ENCODE data around the gene TFF1. TPM values are rescaled to one million over a fixed set of nuclear protein-coding genes. Genes with fewer than 3 reads are reported as not detected.

TFF1 gene
- total RNA-seq, 2 experiments from 2014 or later, result not detected

- no peaks in the 10 kb centered on the region for H3K79me2 ChIP-seq (ENCODE audit: insufficient read depth, low read depth, low read length)
- intact Hi-C loops (cut with micrococcal nuclease; ENCODE audit: unreplicated experiment), result no loop called here
- H2AFZ ChIP-seq (ENCODE audit: low read length), result no peak overlapping the region
- no peak overlapping the region for H3K4me3 ChIP-seq (ENCODE audit: low read depth, low read length, poor library complexity, severe bottlenecking)
- BruUV-seq (replicated peaks), result no TSS peak
- TF ChIP-seq EZH2phosphoT487 (IDR thresholded peaks at IDR 0.05; ENCODE audit: borderline replicate concordance, low read depth, low read length) (no peak), CTCF (conservative IDR thresholded peaks at IDR 0.05; ENCODE audit: low read length) (no peak)
- H3K4me1 ChIP-seq (ENCODE audit: insufficient read depth, low read length, poor library complexity, severe bottlenecking), result peaks cover 6% of the 10 kb centered on the region
- H3K36me3 ChIP-seq (ENCODE audit: insufficient read depth, low read length), result no peaks in the 10 kb centered on the region
- CTCF ChIA-PET (ENCODE audit: unreplicated experiment), result no interaction called here
- no peak overlapping the region for H3K27ac ChIP-seq (ENCODE audit: low read depth, low read length, poor library complexity, severe bottlenecking)
- POLR2A ChIA-PET, result no interaction called here
- H4K20me1 ChIP-seq (ENCODE audit: insufficient read depth, low read length), result no peaks in the 10 kb centered on the region
- no peaks in the 10 kb centered on the region for H3K9me2 ChIP-seq (ENCODE audit: insufficient read depth, low read length)
- no peak overlapping the region for H3K4me2 ChIP-seq (ENCODE audit: low read length)
- H3K9me3 ChIP-seq (ENCODE audit: low read length), result peaks cover 11% of the 10 kb centered on the region; the same call in 1 of the 2 replicates
- no peak for DNase-seq (ENCODE audit: low spot score)
Measured at GRCh38 chr21:42378418-42378817, 12.1 kb upstream of the TFF1 start.

- Histone ChIP-seq H3K4me3 (ENCODE audit: low read depth, low read length, poor library complexity, severe bottlenecking) (no peak overlapping the region), H3K79me2 (ENCODE audit: insufficient read depth, low read depth, low read length) (no peaks in the 10 kb centered on the region), H3K4me1 (ENCODE audit: insufficient read depth, low read length, poor library complexity, severe bottlenecking) (peaks cover 6% of the 10 kb centered on the region), H4K20me1 (ENCODE audit: insufficient read depth, low read length) (no peaks in the 10 kb centered on the region), H3K4me2 (ENCODE audit: low read length) (no peak overlapping the region), H3K36me3 (ENCODE audit: insufficient read depth, low read length) (no peaks in the 10 kb centered on the region), H3K27ac (ENCODE audit: low read depth, low read length, poor library complexity, severe bottlenecking) (no peak overlapping the region), H2AFZ (ENCODE audit: low read length) (no peak overlapping the region), H3K9me2 (ENCODE audit: insufficient read depth, low read length) (no peaks in the 10 kb centered on the region), H3K9me3 (ENCODE audit: low read length) (peaks cover 11% of the 10 kb centered on the region; the same call in 1 of the 2 replicates)
- intact Hi-C loops (cut with micrococcal nuclease; ENCODE audit: unreplicated experiment), result no loop called here
- DNase-seq (ENCODE audit: low spot score), result no peak
- ChIA-PET POLR2A (no interaction called here), CTCF (ENCODE audit: unreplicated experiment) (no interaction called here)
- TF ChIP-seq EZH2phosphoT487 (IDR thresholded peaks at IDR 0.05; ENCODE audit: borderline replicate concordance, low read depth, low read length) (no peak), CTCF (conservative IDR thresholded peaks at IDR 0.05; ENCODE audit: low read length) (no peak)
- BruUV-seq (replicated peaks), result no TSS peak
Measured at GRCh38 chr21:42377951-42378340, 11.6 kb upstream of the TFF1 start.

GRCh38 chr21:42377211-42377950, 11.0 kb upstream of the TFF1 start:
- Histone ChIP-seq H3K27ac (ENCODE audit: low read depth, low read length, poor library complexity, severe bottlenecking) (no peak overlapping the region), H3K4me2 (ENCODE audit: low read length) (no peak overlapping the region), H3K4me3 (ENCODE audit: low read depth, low read length, poor library complexity, severe bottlenecking) (no peak overlapping the region), H3K9me2 (ENCODE audit: insufficient read depth, low read length) (no peaks in the 10 kb centered on the region), H4K20me1 (ENCODE audit: insufficient read depth, low read length) (no peaks in the 10 kb centered on the region), H3K79me2 (ENCODE audit: insufficient read depth, low read depth, low read length) (no peaks in the 10 kb centered on the region), H3K9me3 (ENCODE audit: low read length) (peaks cover 10% of the 10 kb centered on the region; the same call in 1 of the 2 replicates), H2AFZ (ENCODE audit: low read length) (no peak overlapping the region), H3K4me1 (ENCODE audit: insufficient read depth, low read length, poor library complexity, severe bottlenecking) (peaks cover 6% of the 10 kb centered on the region), H3K36me3 (ENCODE audit: insufficient read depth, low read length) (no peaks in the 10 kb centered on the region)
- POLR2A ChIA-PET, result no interaction called here
- intact Hi-C loops (cut with micrococcal nuclease; ENCODE audit: unreplicated experiment), result no loop called here
- DNase-seq (ENCODE audit: low spot score), result no peak
- no peak for TF ChIP-seq EZH2phosphoT487 (IDR thresholded peaks at IDR 0.05; ENCODE audit: borderline replicate concordance, low read depth, low read length)
- no peak for TF ChIP-seq CTCF (conservative IDR thresholded peaks at IDR 0.05; ENCODE audit: low read length)
- BruUV-seq (replicated peaks), result no TSS peak
- CTCF ChIA-PET (ENCODE audit: unreplicated experiment), result no interaction called here
